Measurements from ENCODE around the gene TSHZ2. TPM values are rescaled to one million over a fixed set of nuclear protein-coding genes. Genes with fewer than 3 reads are reported as not detected.

The TSHZ2 gene
- total RNA-seq, 1 experiment from 2014 or later, result 0.07 TPM

- ATAC-seq (no peak), DNase-seq (ENCODE audit: low read depth, low spot score) (no peak)
- Histone ChIP-seq H3K27me3 (ENCODE audit: insufficient read depth, low read length) (0 out of 2 replicates have a peak, but pooled peaks cover 3% of the 10 kb centered on the region), H3K9ac (ENCODE audit: low read length) (no peak overlapping the region), H4K20me1 (ENCODE audit: insufficient read depth) (no peaks in the 10 kb centered on the region), H3K36me3 (ENCODE audit: control insufficient read depth in 1 of 2, insufficient read depth in 2 of 2, low read length in 2 of 2) (no peaks in the 10 kb centered on the region), H3K4me2 (ENCODE audit: low read length) (no peak overlapping the region), H3K4me1 (ENCODE audit: control insufficient read depth in 1 of 2, insufficient read depth in 2 of 2, low read length in 2 of 2) (no peaks in the 10 kb centered on the region), H3K9me2 (ENCODE audit: insufficient read depth) (no peaks in the 10 kb centered on the region), H2AFZ (ENCODE audit: low read depth, low read length, poor library complexity, severe bottlenecking) (no peak overlapping the region), H3K27ac (ENCODE audit: low read depth, low read length) (no peak overlapping the region), H3K9me3 (ENCODE audit: control insufficient read depth in 1 of 2, insufficient read depth in 1 of 2, low read depth in 1 of 2, low read length in 2 of 2) (no peaks in the 10 kb centered on the region), H3K79me2 (ENCODE audit: insufficient read depth, low read length) (no peaks in the 10 kb centered on the region), H3K4me3 (replicated peaks in 1 of 2; ENCODE audit: low read depth in 1 of 2, low read length in 2 of 2) (no peak overlapping the region)
- TF ChIP-seq ZNF274 (IDR thresholded peaks at IDR 0.05; ENCODE audit: low read depth, low read length), result no peak
- TF ChIP-seq ELF1 (IDR thresholded peaks at IDR 0.05; ENCODE audit: borderline replicate concordance, low read depth), result no peak
- TF ChIP-seq POLR2AphosphoS5 (IDR thresholded peaks at IDR 0.05; ENCODE audit: low read depth, low read length), result no peak
- TF ChIP-seq JUND (IDR thresholded peaks at IDR 0.05), result no peak
- ChIA-PET CTCF (no interaction called here), POLR2A (no interaction called here), RAD21 (ENCODE audit: low non-redundant PET in 1 of 2, low total read pairs in 2 of 2, uncharacterized antibody in 2 of 2, unreplicated experiment in 2 of 2) (no interaction called here)
- intact Hi-C loops (cut with micrococcal nuclease), result no loop called here
- no TSS peak for BruUV-seq (replicated peaks)
Measured at GRCh38 chr20:53030061-53030460, 57.9 kb downstream of the TSHZ2 start.

GRCh38 chr20:53032046-53032445, 59.9 kb downstream of the TSHZ2 start:
- Histone ChIP-seq H3K36me3 (ENCODE audit: control insufficient read depth in 1 of 2, insufficient read depth in 2 of 2, low read length in 2 of 2) (no peaks in the 10 kb centered on the region), H4K20me1 (ENCODE audit: insufficient read depth) (no peaks in the 10 kb centered on the region), H2AFZ (ENCODE audit: low read depth, low read length, poor library complexity, severe bottlenecking) (no peak overlapping the region), H3K79me2 (ENCODE audit: insufficient read depth, low read length) (no peaks in the 10 kb centered on the region), H3K27me3 (ENCODE audit: insufficient read depth, low read length) (0 out of 2 replicates have a peak, but pooled peaks cover 3% of the 10 kb centered on the region), H3K27ac (ENCODE audit: low read depth, low read length) (no peak overlapping the region), H3K9me2 (ENCODE audit: insufficient read depth) (no peaks in the 10 kb centered on the region), H3K9ac (ENCODE audit: low read length) (no peak overlapping the region), H3K4me3 (replicated peaks in 1 of 2; ENCODE audit: low read depth in 1 of 2, low read length in 2 of 2) (no peak overlapping the region), H3K4me2 (ENCODE audit: low read length) (no peak overlapping the region), H3K4me1 (ENCODE audit: control insufficient read depth in 1 of 2, insufficient read depth in 2 of 2, low read length in 2 of 2) (no peaks in the 10 kb centered on the region), H3K9me3 (ENCODE audit: control insufficient read depth in 1 of 2, insufficient read depth in 1 of 2, low read depth in 1 of 2, low read length in 2 of 2) (no peaks in the 10 kb centered on the region)
- intact Hi-C loops (cut with micrococcal nuclease), result no loop called here
- ATAC-seq, result no peak
- BruUV-seq (replicated peaks), result no TSS peak
- DNase-seq (ENCODE audit: low read depth, low spot score), result no peak
- ChIA-PET POLR2A (no interaction called here), RAD21 (ENCODE audit: low non-redundant PET in 1 of 2, low total read pairs in 2 of 2, uncharacterized antibody in 2 of 2, unreplicated experiment in 2 of 2) (no interaction called here), CTCF (no interaction called here)
- TF ChIP-seq CBX3 (IDR thresholded peaks at IDR 0.05; ENCODE audit: low read depth), result no peak
- TF ChIP-seq POLR2A (IDR thresholded peaks at IDR 0.05; ENCODE audit: borderline replicate concordance, extremely low read depth, insufficient read depth, insufficient read length), result no peak
- TF ChIP-seq POLR2AphosphoS5 (IDR thresholded peaks at IDR 0.05; ENCODE audit: low read depth, low read length), result no peak
- no peak for TF ChIP-seq ZNF274 (IDR thresholded peaks at IDR 0.05; ENCODE audit: low read depth, low read length)
- TF ChIP-seq ATF3 (IDR thresholded peaks at IDR 0.05), result no peak
- no peak for TF ChIP-seq CEBPB (IDR thresholded peaks at IDR 0.05; ENCODE audit: low read depth)
- no peak for TF ChIP-seq RAD21 (IDR thresholded peaks at IDR 0.05; ENCODE audit: low read depth)
- TF ChIP-seq CTCF (IDR thresholded peaks at IDR 0.05 in 2 of 3, conservative IDR thresholded peaks at IDR 0.05 in 1 of 3; ENCODE audit: borderline replicate concordance in 1 of 3, insufficient read depth in 1 of 3, low read depth in 2 of 3, low read length in 2 of 3), result no peak
- TF ChIP-seq TCF7L2 (IDR thresholded peaks at IDR 0.05; ENCODE audit: borderline replicate concordance, extremely low read depth, insufficient read depth, insufficient read length), result no peak
- no peak for TF ChIP-seq EGR1 (IDR thresholded peaks at IDR 0.05; ENCODE audit: low read depth)
- no peak for TF ChIP-seq REST (IDR thresholded peaks at IDR 0.05; ENCODE audit: low read depth)

Measured in HCT116 (cell line).